Retinal pigment epithelial cell (primary cell): Measurements from ENCODE around the gene LCMT1.
"Not testable (repeated sequence)": the region's sequence is repeated elsewhere in the genome, so short reads cannot be mapped to it uniquely, and the experiment has no call there.

Experiments used
- DNase-seq: peaks from one replicate; pipeline ENCODE4 v3.0.0-alpha.2; 2010; ENCODE audit warnings: low read depth
- H3K4me3 ChIP-seq: 2 replicates; pipeline ENCODE4 v1.5.1; 2011; ENCODE audit warnings: mild to moderate bottlenecking, low read length, control low read depth, moderate library complexity
- CTCF ChIP-seq: conservative IDR thresholded peaks from 2 replicates; pipeline ENCODE4 v1.5.1; 2011; ENCODE audit warnings: low read depth, low read length, control low read depth, inconsistent platforms

The LCMT1 gene

DNA sequence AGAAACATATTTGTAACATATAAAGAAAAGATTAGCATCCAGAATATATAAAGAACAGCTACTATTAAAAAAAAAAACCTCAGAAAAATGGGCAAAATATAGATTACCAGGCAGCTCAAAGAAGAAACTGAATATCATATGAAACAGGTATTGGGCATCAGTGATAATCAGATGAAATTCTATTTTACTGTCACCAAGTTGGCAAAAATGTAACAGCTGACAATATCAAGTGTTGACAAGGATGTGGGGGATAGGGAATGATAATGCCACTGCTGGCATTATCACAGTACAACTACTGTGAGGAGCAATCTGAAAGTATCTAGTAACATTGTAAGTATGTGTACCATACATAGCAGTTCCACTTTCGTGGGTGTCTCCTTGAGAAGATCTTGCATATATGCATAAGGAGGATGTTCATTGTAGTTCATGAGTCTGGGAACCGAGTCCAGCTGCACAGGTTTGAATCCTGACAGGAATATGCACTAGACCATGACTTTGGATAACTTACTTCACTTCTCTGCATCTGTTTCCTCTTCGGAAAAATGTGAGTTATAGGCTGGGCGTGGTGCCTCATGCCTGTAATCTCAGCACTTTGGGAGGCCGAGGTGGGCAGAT, 50.3 kb downstream of the LCMT1 start:
- no peak for TF ChIP-seq CTCF
- DNase-seq, result no peak
- no peak overlapping the region for H3K4me3 ChIP-seq

GRCh38 chr16:25163683-25164082, 52.1 kb downstream of the LCMT1 start:
- no peak for TF ChIP-seq CTCF
- no peak for DNase-seq

GRCh38 chr16:25165284-25165683, 53.7 kb downstream of the LCMT1 start:
- DNase-seq, result no peak
- no peak for TF ChIP-seq CTCF
- H3K4me3 ChIP-seq, result no peak overlapping the region

More at GRCh38 chr16:25163683-25164082, 52.1 kb downstream of the LCMT1 start:
- H3K4me3 ChIP-seq, result no peak overlapping the region

- not testable (repeated sequence) for H3K4me3 ChIP-seq, DNase-seq
Observed at GRCh38 chr16:25167920-25168319, 56.4 kb downstream of the LCMT1 start.

DNA sequence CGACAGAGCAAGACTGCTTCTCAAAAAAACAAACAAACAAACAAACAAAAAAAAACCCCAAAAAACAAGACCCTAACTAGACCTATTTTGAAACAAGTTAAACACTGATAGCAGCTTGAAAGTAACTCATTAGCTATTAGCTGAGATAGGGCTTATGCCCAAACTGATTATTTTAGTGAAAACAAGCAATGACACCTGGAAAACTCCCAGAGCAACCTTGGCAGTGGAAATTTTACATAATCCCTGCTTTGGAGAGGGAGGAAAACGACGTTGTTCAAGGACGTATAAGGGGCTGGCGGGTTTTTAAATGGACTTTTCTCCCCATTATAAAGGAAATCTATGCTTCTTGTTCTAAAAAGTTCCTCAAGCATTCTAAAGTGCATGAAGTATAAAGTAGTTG, 59.8 kb downstream of the LCMT1 start:
- no peak for DNase-seq

DNA sequence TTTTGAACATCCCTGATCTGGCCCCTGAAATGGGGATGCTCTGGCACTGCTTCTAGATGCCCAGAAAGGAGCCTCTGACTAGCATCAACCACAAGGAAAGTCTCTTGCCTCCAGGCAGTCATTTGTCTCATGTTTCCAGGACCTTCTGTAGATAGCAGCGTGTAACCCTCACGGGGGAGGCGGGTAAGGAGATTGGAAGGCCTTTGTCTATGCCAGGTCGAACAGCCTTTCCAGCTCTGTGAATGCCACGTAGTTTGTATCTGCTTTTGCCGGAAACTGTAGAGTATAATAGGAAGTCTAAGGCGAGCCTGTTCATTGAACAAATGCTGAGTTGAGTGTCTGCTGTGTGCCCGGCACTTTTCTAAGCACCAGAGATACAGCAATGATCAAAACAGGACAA, 61.3 kb downstream of the LCMT1 start:
- TF ChIP-seq CTCF, result no peak
- no peak overlapping the region for H3K4me3 ChIP-seq
- DNase-seq, result no peak

More for the DNA sequence above, 59.8 kb downstream of the LCMT1 start:
- no peak for TF ChIP-seq CTCF
- no peak overlapping the region for H3K4me3 ChIP-seq

DNA sequence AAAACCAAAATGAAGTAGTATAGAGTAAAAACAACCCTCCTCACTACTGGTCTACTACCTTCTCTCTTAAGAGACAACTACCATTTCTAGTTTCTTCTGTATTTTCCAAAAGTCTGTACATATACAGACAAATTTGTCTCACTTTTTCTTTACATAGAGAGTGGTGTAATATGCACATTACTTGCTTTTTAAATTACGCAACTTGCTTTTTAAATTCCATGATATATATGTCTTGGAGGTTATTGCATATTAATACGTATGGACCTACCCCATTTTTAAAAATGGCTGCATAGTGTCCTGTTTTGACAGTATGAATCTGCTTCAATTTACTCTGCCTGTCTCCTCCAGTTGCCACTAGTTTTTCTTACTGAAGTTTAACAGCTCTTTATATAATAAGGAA, 62.7 kb downstream of the LCMT1 start:
- no peak for TF ChIP-seq CTCF
- no peak for DNase-seq
- H3K4me3 ChIP-seq, result no peak overlapping the region
